ENCODE data around the gene SOS2. TPM values are rescaled to one million over a fixed set of nuclear protein-coding genes. Genes with fewer than 3 reads are reported as not detected.

SOS2 gene
- polyA plus RNA-seq, 1 donor from 2014 or later = 25.9 TPM

- no peaks in the 10 kb centered on the region for H3F3A ChIP-seq (ENCODE audit: insufficient read depth, low read length, poor library complexity, severe bottlenecking)
- no peaks in the 10 kb centered on the region for H3K36me3 ChIP-seq (ENCODE audit: insufficient read depth, low read length)
- H3K27ac ChIP-seq (ENCODE audit: low read length) = no peak overlapping the region
- H3K4me2 ChIP-seq (ENCODE audit: low read length) = no peak overlapping the region
- H3K27me3 ChIP-seq (ENCODE audit: insufficient read depth, low read depth, low read length) = no peaks in the 10 kb centered on the region
- H3K9me2 ChIP-seq (ENCODE audit: insufficient read depth, low read length) = no peaks in the 10 kb centered on the region
- no peak for TF ChIP-seq POLR2AphosphoS5 (IDR thresholded peaks at IDR 0.05)
- TF ChIP-seq SMC3 (conservative IDR thresholded peaks at IDR 0.05; ENCODE audit: poor library complexity) = no peak
- TF ChIP-seq MXI1 (conservative IDR thresholded peaks at IDR 0.05; ENCODE audit: poor library complexity, severe bottlenecking) = no peak
- TF ChIP-seq EZH2 (IDR thresholded peaks at IDR 0.05; ENCODE audit: borderline replicate concordance, insufficient read depth, low read length, poor library complexity, severe bottlenecking) = no peak
- TF ChIP-seq EP300 (conservative IDR thresholded peaks at IDR 0.05; ENCODE audit: poor library complexity, severe bottlenecking) = no peak
- TF ChIP-seq REST (IDR thresholded peaks at IDR 0.05; ENCODE audit: borderline replicate concordance) = no peak
- no peak for TF ChIP-seq TAF1 (IDR thresholded peaks at IDR 0.05; ENCODE audit: low read depth)
- no peak for TF ChIP-seq RAD21 (conservative IDR thresholded peaks at IDR 0.05)
- TF ChIP-seq CTCF (IDR thresholded peaks at IDR 0.05; ENCODE audit: poor library complexity, severe bottlenecking) = no peak
- no peaks in the 10 kb centered on the region for H3K79me2 ChIP-seq (replicated peaks; ENCODE audit: insufficient read depth, low read length)
- H3K9ac ChIP-seq (ENCODE audit: low read length) = no peak overlapping the region
- H3K4me3 ChIP-seq (ENCODE audit: low read length) = no peak overlapping the region
- no peaks in the 10 kb centered on the region for H3K9me3 ChIP-seq (ENCODE audit: low read length)
- no peak overlapping the region for H2AFZ ChIP-seq (ENCODE audit: low read depth, low read length)
- no peaks in the 10 kb centered on the region for H4K20me1 ChIP-seq (ENCODE audit: insufficient read depth)
Measured at GRCh38 chr14:50093496-50093895, 137.9 kb downstream of the SOS2 start.

- H3K9ac ChIP-seq (ENCODE audit: low read length) = no peak overlapping the region
- H3K27ac ChIP-seq (ENCODE audit: low read length) = no peak overlapping the region
- no peak overlapping the region for H2AFZ ChIP-seq (ENCODE audit: low read depth, low read length)
- H3F3A ChIP-seq (ENCODE audit: insufficient read depth, low read length, poor library complexity, severe bottlenecking) = no peaks in the 10 kb centered on the region
- H4K20me1 ChIP-seq (ENCODE audit: insufficient read depth) = no peaks in the 10 kb centered on the region
- no peaks in the 10 kb centered on the region for H3K27me3 ChIP-seq (ENCODE audit: insufficient read depth, low read depth, low read length)
- no peaks in the 10 kb centered on the region for H3K9me3 ChIP-seq (ENCODE audit: low read length)
- H3K4me3 ChIP-seq (ENCODE audit: low read length) = no peak overlapping the region
- no peaks in the 10 kb centered on the region for H3K36me3 ChIP-seq (ENCODE audit: insufficient read depth, low read length)
- H3K9me2 ChIP-seq (ENCODE audit: insufficient read depth, low read length) = no peaks in the 10 kb centered on the region
- H3K79me2 ChIP-seq (replicated peaks; ENCODE audit: insufficient read depth, low read length) = no peaks in the 10 kb centered on the region
- no peak for TF ChIP-seq EP300 (conservative IDR thresholded peaks at IDR 0.05; ENCODE audit: poor library complexity, severe bottlenecking)
- H3K4me2 ChIP-seq (ENCODE audit: low read length) = no peak overlapping the region
Measured at GRCh38 chr14:50092006-50092555, 139.3 kb downstream of the SOS2 start.

Measured in neural cell (in vitro differentiated cells).